ENCODE data around the gene TLR4.

The TLR4 gene

GRCh38 chr9:117714282-117714681 is 10.1 kb downstream of the TLR4 start:
- DNase-seq (ENCODE audit: low read depth in 2 of 3, low spot score in 2 of 3), result no peak

GRCh38 chr9:117715411-117715989 is 11.3 kb downstream of the TLR4 start:
- DNase-seq (ENCODE audit: low read depth in 2 of 3, low spot score in 2 of 3), result no peak

GRCh38 chr9:117718085-117718484 is 13.9 kb downstream of the TLR4 start:
- DNase-seq (ENCODE audit: low read depth in 2 of 3, low spot score in 2 of 3), result no peak

- DNase-seq (ENCODE audit: low read depth in 2 of 3, low spot score in 2 of 3), result no peak
These were observed 14.5 kb downstream of the TLR4 start for GRCh38 chr9:117718701-117719100.

GRCh38 chr9:117719161-117719920 is 15.1 kb downstream of the TLR4 start:
- DNase-seq (ENCODE audit: low read depth in 2 of 3, low spot score in 2 of 3), result no peak

- no peak for DNase-seq (ENCODE audit: low read depth in 2 of 3, low spot score in 2 of 3)
These were observed 15.9 kb downstream of the TLR4 start for GRCh38 chr9:117720066-117720465.

GRCh38 chr9:117720555-117720954 is 16.4 kb downstream of the TLR4 start:
- no peak for DNase-seq (ENCODE audit: low read depth in 2 of 3, low spot score in 2 of 3)

GRCh38 chr9:117720987-117721386 is 16.8 kb downstream of the TLR4 start:
- DNase-seq (ENCODE audit: low read depth in 2 of 3, low spot score in 2 of 3), result no peak

GRCh38 chr9:117722108-117722761 is 18.0 kb downstream of the TLR4 start:
- DNase-seq (ENCODE audit: low read depth in 2 of 3, low spot score in 2 of 3), result no peak

GRCh38 chr9:117723986-117724625 is 19.9 kb downstream of the TLR4 start:
- no peak for DNase-seq (ENCODE audit: low read depth in 2 of 3, low spot score in 2 of 3)

GRCh38 chr9:117725426-117725887 is 21.3 kb downstream of the TLR4 start:
- DNase-seq (ENCODE audit: low read depth in 2 of 3, low spot score in 2 of 3), result no peak

GRCh38 chr9:117729375-117729774 is 25.2 kb downstream of the TLR4 start:
- DNase-seq (ENCODE audit: low read depth in 2 of 3, low spot score in 2 of 3), result no peak

GRCh38 chr9:117732494-117732893 is 28.3 kb downstream of the TLR4 start:
- DNase-seq (ENCODE audit: low read depth in 2 of 3, low spot score in 2 of 3), result no peak

GRCh38 chr9:117733465-117733864 is 29.3 kb downstream of the TLR4 start:
- DNase-seq (ENCODE audit: low read depth in 2 of 3, low spot score in 2 of 3), result no peak

- no peak for DNase-seq (ENCODE audit: low read depth in 2 of 3, low spot score in 2 of 3)
These were observed 29.9 kb downstream of the TLR4 start for GRCh38 chr9:117734082-117734481.

GRCh38 chr9:117734523-117735314 is 30.5 kb downstream of the TLR4 start:
- DNase-seq (ENCODE audit: low read depth in 2 of 3, low spot score in 2 of 3), result no peak

- no peak for DNase-seq (ENCODE audit: low read depth in 2 of 3, low spot score in 2 of 3)
These were observed 33.6 kb downstream of the TLR4 start for GRCh38 chr9:117737721-117738226.

GRCh38 chr9:117739206-117739605 is 35.0 kb downstream of the TLR4 start:
- no peak for DNase-seq (ENCODE audit: low read depth in 2 of 3, low spot score in 2 of 3)

GRCh38 chr9:117739624-117740347 is 35.6 kb downstream of the TLR4 start:
- no peak for DNase-seq (ENCODE audit: low read depth in 2 of 3, low spot score in 2 of 3)

- no peak for DNase-seq (ENCODE audit: low read depth in 2 of 3, low spot score in 2 of 3)
These were observed 37.9 kb downstream of the TLR4 start for GRCh38 chr9:117742131-117742530.
